Activated CD8-positive, alpha-beta T cell treated with anti-CD3 and anti-CD28 coated beads for 36 hours (primary cell): ENCODE data around the gene SH3BGR. TPM values are rescaled to one million over a fixed set of nuclear protein-coding genes. Genes with fewer than 3 reads are reported as not detected.

Experiments used
- ATAC-seq: fragments of 200-7000 bp; cut with Tn5 transposase; one replicate; pipeline ENCODE4 v1.10.0; 2021; ENCODE audit warnings: mild to moderate bottlenecking, moderate library complexity
- CTCF ChIA-PET: fragments of 350-600 bp; sonication (Branson Sonifier 250); formaldehyde crosslinking; loops from one replicate; lab custom pipeline; 2021; ENCODE audit warnings: antibody characterized with exemption; lab: Charles Lee
- POLR2A ChIA-PET: fragments of 350-600 bp; sonication (Branson Sonifier 250); formaldehyde crosslinking; loops from one replicate; lab custom pipeline; 2021; ENCODE audit warnings: antibody characterized with exemption; lab: Charles Lee
- DNase-seq: peaks from one replicate; pipeline ENCODE4 v3.0.0-alpha.2; 2020
- H3K27ac Mint-ChIP-seq: one replicate; pipeline ENCODE4 v1.8.0; 2021; ENCODE audit warnings: mild to moderate bottlenecking, mixed read lengths
- H3K27me3 Mint-ChIP-seq: one replicate; pipeline ENCODE4 v1.8.0; 2021; ENCODE audit warnings: mixed read lengths
- H3K36me3 Mint-ChIP-seq: one replicate; pipeline ENCODE4 v1.8.0; 2021; ENCODE audit warnings: low read depth, mixed read lengths
- H3K4me1 Mint-ChIP-seq: one replicate; pipeline ENCODE4 v1.8.0; 2021; ENCODE audit warnings: low read depth, mixed read lengths
- H3K4me3 Mint-ChIP-seq: one replicate; pipeline ENCODE4 v1.8.0; 2021; ENCODE audit warnings: mild to moderate bottlenecking, moderate library complexity, mixed read lengths
- H3K9me3 Mint-ChIP-seq: one replicate; pipeline ENCODE4 v1.8.0; 2021; ENCODE audit warnings: mixed read lengths
- intact Hi-C: fragments of 100-400 bp; cut with micrococcal nuclease; formaldehyde crosslinking; loops from one replicate; pipeline ENCODE4 v1.10.0; 2022
- total RNA-seq, 2 experiments: library from RNA; stranded (reverse); gene quantifications; one replicate each; pipeline ENCODE4 v1.2.3, GENCODE V29; 2021
- TF ChIP-seq, protein P1 (sequence below): fragments of 200-600 bp; IDR thresholded peaks from one replicate; pipeline ENCODE4 v1.8.0; 2022; ENCODE audit warnings: antibody characterized with exemption, mild to moderate bottlenecking

SH3BGR gene
- total RNA-seq, 2 experiments from 2014 or later, result 4.5 to 4.8 TPM

DNA sequence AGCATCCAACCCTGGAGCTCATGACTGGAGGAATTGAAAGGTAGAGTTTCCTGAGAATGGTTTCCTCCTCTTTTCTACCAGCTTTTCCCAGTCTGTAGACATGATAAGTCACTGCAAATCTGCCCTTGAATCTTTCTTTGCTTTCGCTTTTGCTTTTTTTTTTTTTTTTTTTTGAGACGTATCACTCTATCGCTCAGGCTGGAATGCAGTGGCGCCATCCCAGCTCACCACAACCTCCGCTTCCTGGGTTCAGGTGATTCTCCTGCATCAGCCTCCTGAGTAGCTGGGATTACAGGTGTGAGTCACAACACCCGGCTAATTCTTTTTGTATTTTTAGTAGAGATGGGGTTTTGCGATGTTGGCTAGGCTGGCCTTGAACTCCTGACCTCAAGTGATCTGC lies 4.5 kb upstream of the SH3BGR start:
- peaks cover 9% of the 10 kb centered on the region for H3K4me1 Mint-ChIP-seq
- ATAC-seq (no peak), DNase-seq (no peak)
- peaks cover 8% of the 10 kb centered on the region for H3K27me3 Mint-ChIP-seq
- intact Hi-C loops, result no loop called here
- H3K9me3 Mint-ChIP-seq, result no peaks in the 10 kb centered on the region
- CTCF ChIA-PET, result no interaction called here
- POLR2A ChIA-PET, result no interaction called here
- H3K36me3 Mint-ChIP-seq, result no peaks in the 10 kb centered on the region
- H3K4me3 Mint-ChIP-seq, result no peak overlapping the region
- TF ChIP-seq, protein P1, sequence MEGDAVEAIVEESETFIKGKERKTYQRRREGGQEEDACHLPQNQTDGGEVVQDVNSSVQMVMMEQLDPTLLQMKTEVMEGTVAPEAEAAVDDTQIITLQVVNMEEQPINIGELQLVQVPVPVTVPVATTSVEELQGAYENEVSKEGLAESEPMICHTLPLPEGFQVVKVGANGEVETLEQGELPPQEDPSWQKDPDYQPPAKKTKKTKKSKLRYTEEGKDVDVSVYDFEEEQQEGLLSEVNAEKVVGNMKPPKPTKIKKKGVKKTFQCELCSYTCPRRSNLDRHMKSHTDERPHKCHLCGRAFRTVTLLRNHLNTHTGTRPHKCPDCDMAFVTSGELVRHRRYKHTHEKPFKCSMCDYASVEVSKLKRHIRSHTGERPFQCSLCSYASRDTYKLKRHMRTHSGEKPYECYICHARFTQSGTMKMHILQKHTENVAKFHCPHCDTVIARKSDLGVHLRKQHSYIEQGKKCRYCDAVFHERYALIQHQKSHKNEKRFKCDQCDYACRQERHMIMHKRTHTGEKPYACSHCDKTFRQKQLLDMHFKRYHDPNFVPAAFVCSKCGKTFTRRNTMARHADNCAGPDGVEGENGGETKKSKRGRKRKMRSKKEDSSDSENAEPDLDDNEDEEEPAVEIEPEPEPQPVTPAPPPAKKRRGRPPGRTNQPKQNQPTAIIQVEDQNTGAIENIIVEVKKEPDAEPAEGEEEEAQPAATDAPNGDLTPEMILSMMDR, result no peak
- no peak overlapping the region for H3K27ac Mint-ChIP-seq

GRCh38 chr21:39452207-39452969 lies 618 bp downstream of the SH3BGR start:
- Mint-ChIP-seq H3K27me3 (no peaks in the 10 kb centered on the region), H3K4me1 (no peaks in the 10 kb centered on the region), H3K4me3 (no peak overlapping the region), H3K9me3 (no peaks in the 10 kb centered on the region), H3K27ac (no peak overlapping the region), H3K36me3 (no peaks in the 10 kb centered on the region)
- ChIA-PET CTCF (interaction anchor here (4.4 kb wide), 1 partner anchor 11 kb away, joined by 15 read pairs; no protein-coding TSS in a partner anchor), POLR2A (no interaction called here)
- DNase-seq (no peak), ATAC-seq (no peak)
- intact Hi-C loops, result no loop called here
- TF ChIP-seq, protein P1, result no peak

DNA sequence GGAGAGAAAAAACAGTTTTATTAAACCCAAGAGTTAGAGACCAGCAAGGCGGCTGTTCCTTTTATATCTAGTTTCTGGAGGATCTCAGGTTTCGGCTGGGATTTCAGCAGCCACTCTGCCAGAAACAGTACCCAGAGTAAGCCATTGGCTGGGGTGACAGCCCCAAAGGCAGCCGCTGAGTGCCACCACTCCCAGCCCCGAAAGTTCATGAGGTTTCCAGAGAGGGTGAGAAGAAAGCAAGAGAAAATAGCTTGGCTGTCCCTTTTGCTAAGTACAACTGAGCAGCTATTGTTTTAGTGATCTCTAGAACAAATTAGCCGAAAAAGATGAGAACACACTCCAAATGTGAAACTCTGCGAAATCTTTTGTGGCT lies 1.2 kb downstream of the SH3BGR start:
- CTCF ChIA-PET, result interaction anchor here (4.4 kb wide), 1 partner anchor 12 kb away, joined by 15 read pairs; no protein-coding TSS in a partner anchor

DNA sequence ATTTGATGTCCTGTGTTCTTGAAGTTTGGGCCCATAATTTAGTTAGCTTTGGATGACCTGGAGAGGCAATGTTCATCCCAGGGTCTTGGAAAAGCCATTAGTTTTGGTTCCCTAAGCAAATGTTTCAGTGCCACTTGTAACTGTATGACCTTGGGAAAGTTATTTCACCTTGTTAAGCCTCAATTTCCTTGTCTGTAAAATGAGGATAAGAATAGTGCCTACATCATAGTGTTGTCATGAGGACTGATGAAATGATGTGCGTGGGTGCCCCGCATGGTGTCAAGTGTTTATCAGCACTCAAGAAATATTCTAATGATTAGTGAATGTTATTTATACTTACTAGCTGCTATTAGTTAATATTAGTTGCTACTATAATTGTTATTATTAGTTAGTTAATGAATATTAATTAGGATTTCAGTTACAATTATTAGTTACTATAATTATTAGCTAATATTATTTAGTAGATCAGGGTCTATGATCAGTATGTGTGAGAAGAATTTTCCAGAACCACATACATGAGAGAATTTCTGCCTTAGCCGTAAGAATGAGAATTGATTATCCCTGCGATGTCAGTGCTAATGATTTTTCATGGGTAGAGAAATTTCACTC lies 1.9 kb downstream of the SH3BGR start:
- no peaks in the 10 kb centered on the region for H3K36me3 Mint-ChIP-seq
- intact Hi-C loops, result no loop called here
- H3K4me1 Mint-ChIP-seq, result no peaks in the 10 kb centered on the region
- DNase-seq (no peak), ATAC-seq (no peak)
- H3K9me3 Mint-ChIP-seq, result no peaks in the 10 kb centered on the region
- TF ChIP-seq, protein P1, result no peak
- ChIA-PET POLR2A (no interaction called here), CTCF (interaction anchor here (4.4 kb wide), 1 partner anchor 12 kb away, joined by 15 read pairs; no protein-coding TSS in a partner anchor)
- H3K27me3 Mint-ChIP-seq, result no peaks in the 10 kb centered on the region
- H3K27ac Mint-ChIP-seq, result no peak overlapping the region
- no peak overlapping the region for H3K4me3 Mint-ChIP-seq

More for the DNA sequence above, 1.2 kb downstream of the SH3BGR start:
- no peaks in the 10 kb centered on the region for H3K27me3 Mint-ChIP-seq
- no peaks in the 10 kb centered on the region for H3K4me1 Mint-ChIP-seq
- H3K27ac Mint-ChIP-seq, result no peak overlapping the region
- POLR2A ChIA-PET, result no interaction called here
- H3K9me3 Mint-ChIP-seq, result no peaks in the 10 kb centered on the region
- no peak overlapping the region for H3K4me3 Mint-ChIP-seq
- no peak for ATAC-seq
- DNase-seq, result no peak
- H3K36me3 Mint-ChIP-seq, result no peaks in the 10 kb centered on the region
- intact Hi-C loops, result no loop called here
- TF ChIP-seq, protein P1, result no peak
